EH (cell line): Measurements from ENCODE around the gene SPTBN2.
A peak's percentile ranks its signal among the peaks of the same experiment; 100 is the strongest.
"Not testable (repeated sequence)": the region's sequence is repeated elsewhere in the genome, so short reads cannot be mapped to it uniquely, and the experiment has no call there.

ENCODE experiments used
- DNase-seq: peaks from one replicate; pipeline ENCODE4 v3.0.0-alpha.2; 2015; ENCODE audit warnings: low read depth

Gene SPTBN2

DNA sequence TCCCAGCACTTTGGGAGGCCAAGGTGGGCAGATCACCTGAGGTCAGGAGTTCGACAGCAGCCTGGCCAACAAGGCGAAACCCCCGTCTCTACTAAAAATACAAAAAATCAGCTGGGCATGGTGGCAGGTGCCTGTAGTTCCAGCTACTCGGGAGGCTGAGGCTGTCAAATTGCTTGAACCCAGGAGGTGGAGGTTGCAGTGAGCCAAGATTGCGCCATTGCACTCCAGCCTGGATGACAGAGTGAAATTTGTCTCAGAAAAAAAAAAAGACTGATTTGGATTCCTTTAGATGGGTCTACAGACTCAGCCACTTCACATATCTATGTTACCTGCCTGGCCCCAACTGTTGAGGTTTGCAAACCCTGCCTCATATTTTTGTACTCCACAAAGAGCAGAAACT lies 4.8 kb downstream of the SPTBN2 start:
- not testable (repeated sequence) for DNase-seq

DNA sequence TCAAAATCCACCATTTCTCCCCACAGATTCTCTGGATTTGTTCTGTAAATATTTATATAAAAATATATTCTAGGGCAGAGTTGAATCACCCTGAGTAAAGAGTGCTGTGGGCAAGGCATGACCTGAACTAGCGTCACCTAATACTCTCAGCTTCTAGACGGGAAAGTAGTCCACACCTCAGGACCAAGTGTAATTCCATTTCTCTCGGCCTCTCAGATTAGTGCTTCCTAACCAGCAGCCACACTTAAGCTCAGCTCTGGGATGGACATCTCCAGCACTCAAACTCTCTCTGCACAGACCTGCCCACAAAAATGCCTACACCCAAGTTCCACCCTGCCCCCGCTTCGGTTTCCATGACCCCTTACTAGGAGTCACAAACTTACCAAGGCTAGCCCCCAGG lies 5.3 kb downstream of the SPTBN2 start:
- no peak for DNase-seq

DNA sequence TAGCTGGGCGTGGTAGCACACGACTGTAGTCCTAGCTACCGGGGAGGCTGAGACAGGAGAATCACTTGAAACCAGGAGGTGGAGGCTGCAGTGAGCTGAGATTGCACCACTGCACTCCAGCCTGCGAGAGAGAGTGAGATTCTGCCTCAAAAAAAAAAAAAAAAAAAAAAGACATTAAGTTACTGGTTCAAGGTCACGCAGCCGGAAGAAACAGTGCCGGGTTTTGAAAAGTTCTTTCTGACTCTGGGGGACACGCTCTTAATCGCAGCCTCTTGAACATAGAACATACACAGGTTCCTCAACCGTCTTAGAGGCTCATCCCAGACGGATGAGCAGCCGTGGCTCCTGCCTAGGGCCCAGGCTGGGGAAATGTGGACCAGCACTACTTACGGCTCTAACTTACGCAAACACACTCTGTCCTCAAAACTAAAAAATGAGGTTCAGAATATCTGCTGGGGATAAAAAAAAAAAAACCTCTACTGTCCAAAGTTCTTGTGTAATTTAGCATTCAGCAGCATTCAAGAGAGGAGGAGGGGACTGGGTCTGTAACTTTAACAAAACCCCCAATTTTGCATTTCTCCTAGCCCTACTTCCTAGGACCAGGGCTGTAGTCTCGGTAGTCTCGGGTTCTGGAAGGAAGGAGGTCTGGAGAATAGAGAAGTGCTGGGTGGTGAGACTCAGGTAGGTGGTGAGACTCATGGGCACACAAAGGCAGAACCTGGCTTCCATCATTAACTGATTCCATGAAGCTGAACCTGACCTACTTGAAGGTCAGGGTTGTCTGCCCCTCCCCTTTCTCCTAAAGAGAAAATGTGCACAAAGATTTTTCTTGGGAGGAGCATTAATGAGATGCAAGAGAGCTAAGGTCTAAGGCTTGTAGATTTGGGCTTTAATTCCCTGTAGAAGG lies 6.0 kb downstream of the SPTBN2 start:
- no peak for DNase-seq

DNA sequence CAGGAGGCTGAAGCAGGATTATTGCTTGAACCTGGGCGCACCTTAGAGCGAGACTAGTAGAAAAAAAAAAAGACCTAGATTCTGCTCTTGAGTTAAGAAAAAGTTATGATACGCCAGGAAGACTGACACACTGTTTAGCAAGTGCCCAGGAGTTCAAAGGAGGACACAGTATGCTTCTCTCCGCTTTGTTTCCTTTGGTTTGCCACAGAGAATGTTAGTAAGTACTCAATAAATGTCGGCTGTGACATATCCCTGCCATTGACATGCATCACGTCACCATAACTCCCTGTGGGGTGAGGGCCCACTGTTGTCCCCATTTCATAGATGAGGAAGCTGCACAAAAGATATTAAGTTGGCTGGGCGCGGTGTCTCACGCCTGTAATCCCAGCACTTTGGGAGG lies 7.1 kb downstream of the SPTBN2 start:
- no peak for DNase-seq

DNA sequence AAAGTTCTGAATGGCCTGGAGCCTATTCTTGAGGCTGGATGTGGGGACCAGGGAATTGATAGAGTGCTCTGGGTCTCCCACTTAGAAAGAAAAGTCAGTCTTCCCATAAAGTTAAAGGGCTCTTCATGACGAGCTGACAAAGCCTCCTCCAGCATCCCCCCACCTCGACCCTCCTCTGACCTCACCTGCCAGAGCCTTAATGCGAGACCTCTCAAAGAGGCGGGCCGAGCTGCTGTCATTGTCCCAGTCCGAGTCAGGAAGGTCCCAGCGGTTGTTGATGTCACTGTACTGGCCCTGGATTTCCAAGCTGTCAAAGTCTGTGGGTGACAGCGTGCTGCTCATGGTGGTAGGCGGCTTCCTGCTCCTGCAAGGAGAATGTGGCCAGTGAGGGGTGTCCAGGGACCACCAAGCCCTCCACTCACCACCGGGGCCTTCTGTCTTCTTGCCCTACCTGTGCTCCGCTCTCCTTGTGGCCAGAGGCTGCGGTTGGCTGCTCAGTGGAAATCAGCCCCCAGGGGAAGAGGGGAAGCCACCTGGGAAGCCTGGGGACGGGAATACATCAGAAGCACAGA lies 8.0 kb downstream of the SPTBN2 start:
- no peak for DNase-seq

DNA sequence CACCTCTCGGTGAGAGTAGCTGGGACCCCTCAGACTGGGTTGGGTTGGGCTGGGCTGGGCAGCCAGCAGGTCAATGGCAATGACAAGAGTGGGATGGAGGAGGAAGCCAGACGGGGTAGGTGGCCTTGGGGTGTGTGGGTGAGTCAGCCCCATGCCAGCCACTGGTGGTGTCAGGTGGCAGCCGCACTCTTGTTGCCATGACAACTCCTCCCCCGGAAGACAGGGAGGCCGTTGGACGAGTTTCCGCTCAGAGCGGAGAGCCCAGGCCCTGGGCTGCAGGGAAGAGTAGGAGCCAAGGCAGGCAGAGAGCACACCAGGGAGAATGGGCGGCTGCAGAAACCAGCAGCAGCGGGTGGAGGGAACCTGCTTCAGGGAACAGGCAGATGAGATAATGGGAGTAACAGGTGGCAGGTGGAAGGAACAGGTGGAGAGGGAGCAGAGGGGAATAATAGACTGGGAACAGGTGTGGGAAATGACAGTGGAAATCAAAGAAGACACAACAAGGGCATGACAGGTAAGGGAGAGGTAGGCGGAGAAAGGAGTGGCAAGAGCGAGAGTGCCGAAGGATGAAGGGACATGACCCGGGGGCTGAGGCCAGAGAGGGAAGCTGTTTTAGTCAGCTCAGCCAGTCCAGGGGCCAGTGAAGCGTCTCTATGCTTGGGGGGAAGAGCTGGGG lies 8.7 kb downstream of the SPTBN2 start:
- peak; percentile 54 for DNase-seq

DNA sequence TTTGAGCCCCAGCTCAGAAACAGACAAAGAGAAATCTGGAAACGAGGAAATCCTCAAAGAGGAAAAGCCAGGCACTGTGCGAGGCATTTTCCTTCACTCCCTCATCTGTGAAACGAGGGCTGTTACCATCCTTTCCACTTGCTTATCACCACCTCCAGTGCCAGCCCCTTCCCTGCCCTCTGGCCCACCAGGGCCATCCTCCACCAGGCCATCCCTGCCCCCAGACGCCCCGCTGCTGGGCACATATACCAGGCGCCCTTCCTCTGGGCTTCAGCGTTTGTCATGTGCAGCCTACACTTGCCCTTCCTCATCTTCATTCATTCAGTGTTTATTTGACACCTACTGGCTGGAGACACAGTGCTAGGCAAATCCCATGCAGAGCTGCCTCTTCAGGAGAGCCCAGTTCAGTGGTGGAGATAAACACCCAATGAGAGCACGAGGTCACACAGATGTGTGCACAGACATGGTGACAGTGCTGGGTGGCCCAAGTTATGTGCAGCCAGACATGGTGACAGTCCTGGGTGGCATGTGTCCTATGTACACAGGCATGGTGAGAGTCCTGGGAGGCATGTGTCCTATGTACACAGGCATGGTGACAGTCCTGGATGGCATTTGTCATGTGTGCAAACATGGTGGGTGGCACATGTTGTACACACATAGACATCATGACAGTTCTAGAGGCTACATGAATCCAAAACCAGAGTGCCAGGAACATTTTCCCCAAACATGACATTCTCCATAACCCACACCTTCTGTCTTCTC lies 9.7 kb downstream of the SPTBN2 start:
- no peak for DNase-seq

DNA sequence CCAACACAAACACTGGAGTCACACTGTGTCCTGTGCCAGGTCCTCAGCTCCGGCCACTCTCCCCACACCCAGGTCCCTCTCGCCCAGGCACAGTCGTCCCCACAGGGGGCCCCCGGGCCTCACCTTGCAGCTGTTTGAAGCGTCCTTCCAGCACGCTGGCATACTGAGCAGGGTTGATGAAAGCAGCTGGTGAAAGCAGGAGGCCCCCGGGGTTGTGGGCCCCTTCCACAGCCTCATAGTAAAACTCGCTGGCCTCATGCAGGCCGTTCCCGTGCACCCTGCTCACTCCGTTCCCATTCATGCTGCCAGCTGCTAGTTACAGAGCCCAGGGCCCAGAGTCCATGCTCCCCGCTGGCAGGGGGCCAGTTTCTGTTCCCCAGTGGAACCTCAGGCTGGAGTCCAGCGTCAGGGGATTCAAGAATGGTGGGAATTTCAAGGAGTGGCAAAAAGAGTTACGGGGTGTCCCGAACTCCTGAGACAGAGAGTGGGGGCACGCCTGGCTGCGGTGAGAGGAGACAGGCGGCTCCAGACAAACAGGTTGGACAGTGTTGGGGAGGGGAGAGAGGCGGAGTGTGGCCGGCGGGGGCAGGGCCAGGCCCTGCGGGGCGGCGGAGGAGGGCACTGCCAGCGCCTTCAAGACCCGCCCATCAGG lies 10.6 kb downstream of the SPTBN2 start:
- peak; percentile 15 for DNase-seq

DNA sequence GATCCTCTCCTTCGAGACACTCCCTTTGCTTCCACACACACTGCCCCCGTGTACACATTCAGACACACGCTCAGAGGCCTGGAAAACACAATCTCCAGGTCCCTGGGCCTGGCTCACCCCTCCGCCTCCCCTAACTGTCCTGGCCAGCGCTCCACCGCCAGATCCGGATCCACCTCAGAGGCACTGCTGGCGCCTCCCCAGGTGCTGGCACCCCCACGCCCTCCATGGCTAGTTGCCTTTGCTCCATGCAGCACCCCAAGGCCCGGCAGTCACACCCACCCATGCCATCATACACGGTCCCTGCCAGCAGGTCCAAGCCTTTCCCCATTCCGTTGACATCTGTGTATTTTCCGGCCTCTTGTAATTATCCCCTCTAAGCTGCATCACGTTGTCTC lies 11.1 kb downstream of the SPTBN2 start:
- DNase-seq, result no peak

DNA sequence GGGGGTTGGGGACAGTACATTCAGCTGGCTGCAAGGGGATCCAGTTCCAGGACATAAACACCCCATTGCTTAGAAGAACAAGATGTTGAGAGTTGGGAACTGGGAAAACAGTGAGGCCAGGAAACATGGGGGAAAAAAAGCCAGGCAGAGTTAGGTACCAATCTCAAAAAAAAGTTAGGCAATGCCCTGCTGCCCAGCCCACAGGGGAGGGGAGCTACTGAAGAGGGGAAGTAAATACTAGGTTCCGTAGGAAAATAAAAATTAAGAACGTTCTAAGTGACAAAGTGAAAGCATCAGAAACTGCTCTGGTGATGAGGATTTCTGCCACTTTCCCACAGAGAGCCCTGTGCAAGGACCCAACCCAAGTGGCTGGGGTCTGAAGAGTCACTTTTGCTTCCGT lies 12.0 kb downstream of the SPTBN2 start:
- no peak for DNase-seq

DNA sequence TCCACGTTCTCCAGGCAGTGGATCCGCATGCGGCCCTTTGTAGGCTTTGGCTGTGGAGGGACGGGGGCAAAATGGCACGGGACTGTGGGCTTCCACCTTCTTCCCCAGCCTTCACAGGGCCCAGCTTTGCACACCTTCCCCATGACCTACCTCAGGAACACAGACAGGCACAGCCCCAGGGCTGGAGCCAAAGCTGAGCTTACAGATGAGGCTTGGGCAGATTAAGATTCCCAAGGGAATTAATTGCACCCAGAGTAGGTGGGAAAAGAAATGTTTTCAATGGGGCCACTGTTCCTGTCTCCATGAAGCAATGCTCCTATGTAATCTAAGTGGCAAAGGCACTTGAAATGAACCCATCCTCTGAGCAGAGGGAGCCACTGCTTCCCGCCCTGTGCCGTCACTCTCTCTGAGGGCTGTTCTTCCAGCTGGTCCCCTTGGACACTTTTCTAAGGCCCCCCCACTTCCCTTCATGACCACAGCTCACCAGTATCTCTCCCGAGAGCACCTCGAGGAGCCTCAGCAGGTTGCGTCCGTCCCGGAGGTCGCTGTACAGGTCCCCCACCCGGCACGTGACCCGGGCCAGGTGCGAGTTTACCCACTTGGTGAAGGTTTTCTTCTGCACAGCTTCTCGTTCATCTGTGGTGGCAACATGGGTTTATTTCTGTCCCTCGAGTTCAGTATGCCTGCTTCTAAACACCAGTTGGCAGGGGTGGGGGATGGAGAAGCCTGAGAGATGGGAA lies 13.5 kb downstream of the SPTBN2 start:
- DNase-seq, result no peak

DNA sequence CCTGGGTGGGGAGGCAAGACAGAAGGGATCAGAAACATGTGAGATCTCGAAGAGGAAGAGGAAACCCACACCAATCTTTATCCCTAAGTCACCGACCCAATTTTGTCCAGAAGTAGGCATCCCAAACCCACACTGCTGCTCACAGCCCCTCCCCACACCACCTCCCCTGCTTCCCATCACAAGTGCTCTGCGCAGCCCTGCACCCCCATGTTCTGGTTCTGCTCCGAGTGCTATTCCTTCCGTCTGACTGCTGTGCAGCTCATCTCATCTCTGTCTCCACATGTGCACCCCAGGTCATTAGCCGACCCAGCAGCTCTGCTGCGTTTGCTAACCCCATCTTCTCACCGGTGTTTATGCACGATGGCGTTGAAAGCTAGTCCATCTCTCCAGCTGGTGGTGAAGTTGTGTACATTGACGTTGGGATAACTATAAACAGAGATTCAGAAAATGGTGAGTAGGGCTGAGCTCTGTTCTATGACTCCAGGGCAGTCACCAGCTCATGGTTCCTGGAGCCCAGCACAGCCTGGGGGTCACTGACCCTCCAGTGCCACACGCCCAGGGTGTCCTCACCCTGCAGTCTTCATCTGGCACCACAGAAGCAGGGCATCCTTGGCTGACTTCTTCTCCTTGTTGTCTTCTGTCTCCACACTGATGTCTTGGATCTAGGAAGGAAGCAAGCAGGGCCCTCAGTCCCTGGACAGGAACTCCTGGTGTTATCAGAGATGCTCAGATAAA lies 15.1 kb downstream of the SPTBN2 start:
- no peak for DNase-seq

DNA sequence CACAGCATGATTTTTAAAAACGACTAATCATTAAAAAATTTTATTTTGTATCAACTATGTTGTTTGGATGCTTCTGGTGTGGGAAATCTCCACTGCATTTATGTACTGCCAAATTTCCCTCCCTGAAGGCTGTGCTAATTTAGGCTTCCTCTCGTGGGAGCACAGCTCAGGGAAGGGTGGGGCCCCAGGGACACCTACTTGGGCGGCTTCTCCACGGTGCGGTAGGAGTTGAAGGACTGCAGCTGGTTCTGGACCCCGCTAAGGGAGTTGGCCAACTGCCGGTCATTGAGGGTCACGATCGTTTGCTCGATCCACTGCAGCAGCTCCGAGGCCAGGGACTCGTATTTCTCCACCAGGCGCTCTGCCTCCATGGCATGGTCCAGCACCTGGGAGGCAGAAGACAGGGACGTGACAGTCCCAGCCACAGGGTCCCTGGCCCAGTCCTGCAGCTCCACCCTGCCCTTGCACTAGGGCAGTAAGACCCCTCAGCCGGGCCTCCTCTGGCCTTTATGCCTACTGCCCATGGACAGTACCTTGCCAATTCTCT lies 18.6 kb downstream of the SPTBN2 start:
- no peak for DNase-seq

DNA sequence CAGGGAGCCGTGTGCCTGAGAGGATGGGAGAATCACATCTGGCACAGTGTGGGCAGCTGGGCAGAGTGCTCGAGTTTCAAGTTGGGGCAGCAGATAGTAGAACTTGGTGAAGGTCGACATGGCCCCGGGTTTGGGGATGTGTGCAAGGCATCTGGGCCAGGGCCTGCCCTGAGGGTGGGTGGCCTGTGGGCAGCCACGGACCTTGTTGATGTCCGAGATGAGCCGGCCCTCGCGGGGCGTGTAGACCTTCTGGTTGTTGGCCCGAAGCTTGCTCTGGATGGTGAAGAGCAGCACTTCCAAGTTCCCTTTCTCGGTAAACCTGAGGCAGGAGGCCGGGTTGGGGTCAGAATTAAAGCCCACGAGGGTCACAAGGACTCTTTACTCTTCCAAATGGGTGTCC lies 20.3 kb downstream of the SPTBN2 start:
- no peak for DNase-seq

DNA sequence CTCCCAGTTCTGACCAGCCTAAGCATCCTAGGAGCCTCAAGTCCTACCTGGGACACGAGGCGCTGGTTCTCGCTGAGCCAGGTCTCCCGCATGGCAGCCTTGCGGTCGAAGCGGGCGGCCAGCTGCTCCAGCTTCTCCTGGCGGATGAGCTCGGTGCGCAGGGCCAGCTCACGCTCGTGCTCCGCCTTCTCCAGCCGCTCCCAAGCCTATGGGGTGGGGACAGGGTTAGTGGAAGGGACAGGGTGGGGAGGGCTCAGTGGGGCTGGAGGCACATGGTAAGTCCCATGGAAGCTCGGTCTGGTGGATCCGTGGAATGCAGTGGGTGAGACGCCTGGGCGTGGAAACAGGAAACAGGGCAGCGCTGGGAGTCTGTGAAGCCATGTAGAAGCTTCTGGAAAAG lies 20.9 kb downstream of the SPTBN2 start:
- no peak for DNase-seq

DNA sequence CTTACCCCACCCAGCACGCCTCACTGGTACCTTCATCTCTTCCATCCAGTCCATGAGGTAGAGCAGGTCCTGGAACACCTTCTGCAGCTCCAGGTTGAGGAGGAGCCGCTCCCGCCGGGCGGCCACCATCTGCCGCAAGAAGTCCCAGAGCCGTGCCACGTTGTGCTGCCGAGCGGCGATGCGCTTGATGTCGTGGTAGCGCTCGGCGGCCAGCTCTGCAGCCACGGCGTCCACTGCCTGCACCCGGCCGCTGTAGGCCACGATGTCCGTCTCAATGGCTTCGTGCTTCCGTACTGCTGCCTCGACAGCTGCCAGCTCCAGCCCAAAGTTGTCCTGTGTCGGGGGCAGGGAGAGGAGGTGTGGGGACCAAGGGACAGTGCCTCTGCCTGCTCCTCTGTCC lies 21.5 kb downstream of the SPTBN2 start:
- DNase-seq, result no peak

DNA sequence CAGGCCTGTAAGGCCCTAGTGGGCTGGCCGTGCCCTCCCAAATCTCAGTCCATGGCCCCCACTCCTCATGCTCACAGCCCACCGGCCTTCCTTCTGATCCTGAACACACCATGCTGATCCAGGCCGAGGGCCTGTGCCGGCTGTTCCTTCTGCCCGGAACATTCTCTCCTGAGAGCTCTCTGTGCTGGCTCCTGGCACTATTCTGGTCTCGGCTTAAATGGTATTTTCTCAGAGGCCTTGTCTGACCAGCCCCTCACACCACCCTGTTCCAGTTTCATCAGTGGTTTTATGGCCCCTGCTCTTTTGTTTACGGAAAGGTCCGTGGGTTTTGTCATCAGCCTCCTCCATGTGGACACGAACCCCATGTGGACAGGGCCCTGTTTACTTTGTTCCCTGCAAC lies 22.0 kb downstream of the SPTBN2 start:
- no peak for DNase-seq

DNA sequence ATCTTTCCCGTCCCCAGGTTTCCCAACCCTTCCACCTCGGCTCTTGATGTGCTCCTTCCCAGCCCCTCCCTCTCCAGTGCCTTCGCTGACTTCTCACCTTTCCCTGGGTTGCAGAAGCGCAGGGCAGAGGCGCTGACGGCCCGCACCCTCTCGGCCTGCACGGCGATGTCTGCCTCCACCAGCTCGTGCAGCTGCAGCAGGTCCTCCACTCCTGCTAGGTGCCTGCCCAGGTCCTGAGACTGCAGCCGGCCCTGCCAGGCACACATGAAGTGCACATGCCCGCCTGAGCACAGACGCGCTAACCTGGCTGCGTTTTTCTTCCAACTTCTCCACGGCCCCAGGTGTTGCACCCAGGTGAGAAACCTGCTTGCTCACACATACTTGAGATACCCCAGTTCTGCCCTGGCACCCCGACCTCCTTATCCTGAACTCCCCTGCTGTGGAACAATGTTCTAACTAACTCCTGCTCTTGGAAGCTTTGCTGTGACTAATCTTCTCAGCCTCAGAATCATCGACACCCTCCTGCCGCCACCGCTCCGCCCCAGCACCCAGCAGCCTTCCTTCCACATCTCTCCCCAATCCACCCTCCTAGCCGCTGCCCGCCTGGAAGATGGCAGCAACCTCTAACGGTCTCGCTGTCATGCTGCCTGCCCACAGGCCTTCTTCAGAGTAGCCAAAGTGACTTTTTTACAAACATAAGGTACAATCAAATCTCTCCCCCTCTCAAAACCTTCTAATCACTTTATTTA lies 23.3 kb downstream of the SPTBN2 start:
- no peak for DNase-seq

DNA sequence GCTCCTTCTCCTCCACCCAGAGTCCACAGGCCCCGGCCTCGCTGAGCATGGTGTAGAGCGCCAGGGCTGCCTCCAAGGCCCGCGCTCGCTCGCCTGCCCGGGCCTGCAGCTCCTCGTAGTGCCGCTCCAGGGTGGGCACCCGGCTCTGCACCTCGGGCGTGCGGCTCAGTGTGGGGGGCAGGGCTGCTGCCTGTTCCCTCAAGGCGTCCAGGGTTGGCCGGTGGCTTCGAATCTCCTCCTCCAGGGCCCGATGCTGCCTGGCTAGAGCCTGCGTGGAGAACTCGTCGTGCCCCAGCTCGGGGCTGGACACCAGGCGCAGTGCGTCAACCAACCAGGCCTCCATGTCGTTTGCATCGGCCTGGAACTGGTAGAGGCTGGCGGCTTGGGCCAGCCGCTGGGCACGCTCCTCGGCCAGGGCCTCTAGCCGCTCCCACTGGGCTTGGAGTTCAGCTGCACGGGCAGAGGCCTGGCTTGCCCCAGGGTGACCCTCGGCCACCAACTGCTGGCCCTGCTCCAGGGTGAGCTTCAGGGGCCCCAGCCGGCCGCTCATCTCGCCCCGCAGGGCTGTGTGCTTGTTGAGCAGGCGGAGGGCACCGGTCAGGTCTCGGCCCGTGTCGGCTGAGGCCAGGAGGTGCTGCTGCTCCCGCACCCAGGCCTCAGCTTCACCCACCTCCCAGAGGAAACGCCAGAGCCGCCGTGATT lies 24.2 kb downstream of the SPTBN2 start:
- DNase-seq, result no peak
